IPS-18c (cell line): Measurements from ENCODE around the gene ADAMTS6.
"Not testable (repeated sequence)": the region's sequence is repeated elsewhere in the genome, so short reads cannot be mapped to it uniquely, and the experiment has no call there.

Experiments
- H3K4me3 ChIP-seq: 2 replicates; pipeline ENCODE4 v1.7.0; 2013; ENCODE audit warnings: low read depth, mild to moderate bottlenecking, low read length, moderate library complexity; ENCODE audit not compliant: insufficient read depth
- H3K9me3 ChIP-seq: one replicate; pipeline ENCODE4 v1.6.1; 2013; ENCODE audit warnings: mild to moderate bottlenecking, low read length, moderate library complexity; ENCODE audit not compliant: control insufficient read depth, insufficient read depth

The ADAMTS6 gene

GRCh38 chr5:65198456-65199120, 283.1 kb downstream of the ADAMTS6 start:
- Histone ChIP-seq H3K9me3 (no peaks in the 10 kb centered on the region), H3K4me3 (no peak overlapping the region)

GRCh38 chr5:65197531-65198455, 283.9 kb downstream of the ADAMTS6 start:
- no peak overlapping the region for H3K4me3 ChIP-seq
- H3K9me3 ChIP-seq: no peaks in the 10 kb centered on the region

GRCh38 chr5:65194871-65195270, 286.8 kb downstream of the ADAMTS6 start:
- no peak overlapping the region for H3K4me3 ChIP-seq

GRCh38 chr5:65192331-65192730, 289.4 kb downstream of the ADAMTS6 start:
- no peak overlapping the region for H3K4me3 ChIP-seq
- no peaks in the 10 kb centered on the region for H3K9me3 ChIP-seq

More at GRCh38 chr5:65194871-65195270, 286.8 kb downstream of the ADAMTS6 start:
- H3K9me3 ChIP-seq: no peaks in the 10 kb centered on the region

- H3K4me3 ChIP-seq: no peak overlapping the region
Measured at GRCh38 chr5:65191554-65192135, 290.1 kb downstream of the ADAMTS6 start.

GRCh38 chr5:65190328-65191053, 291.2 kb downstream of the ADAMTS6 start:
- Histone ChIP-seq H3K9me3 (no peaks in the 10 kb centered on the region), H3K4me3 (no peak overlapping the region)

More at GRCh38 chr5:65191554-65192135, 290.1 kb downstream of the ADAMTS6 start:
- no peaks in the 10 kb centered on the region for H3K9me3 ChIP-seq

- Histone ChIP-seq H3K9me3 (no peaks in the 10 kb centered on the region), H3K4me3 (no peak overlapping the region)
Measured at GRCh38 chr5:65186646-65187227, 295.0 kb downstream of the ADAMTS6 start.

GRCh38 chr5:65185468-65185867, 296.3 kb downstream of the ADAMTS6 start:
- H3K9me3 ChIP-seq: no peaks in the 10 kb centered on the region
- H3K4me3 ChIP-seq: no peak overlapping the region

- no peaks in the 10 kb centered on the region for H3K9me3 ChIP-seq
Measured at GRCh38 chr5:65184780-65185179, 296.9 kb downstream of the ADAMTS6 start.

GRCh38 chr5:65174231-65174630, 307.5 kb downstream of the ADAMTS6 start:
- H3K9me3 ChIP-seq, H3K4me3 ChIP-seq: not testable (repeated sequence)

More at GRCh38 chr5:65184780-65185179, 296.9 kb downstream of the ADAMTS6 start:
- no peak overlapping the region for H3K4me3 ChIP-seq

GRCh38 chr5:65173130-65173525, 308.6 kb downstream of the ADAMTS6 start:
- no peaks in the 10 kb centered on the region for H3K9me3 ChIP-seq
- no peak overlapping the region for H3K4me3 ChIP-seq

GRCh38 chr5:65172486-65173129, 309.1 kb downstream of the ADAMTS6 start:
- Histone ChIP-seq H3K4me3 (no peak overlapping the region), H3K9me3 (no peaks in the 10 kb centered on the region)

GRCh38 chr5:65171645-65172044, 310.1 kb downstream of the ADAMTS6 start:
- Histone ChIP-seq H3K4me3 (no peak overlapping the region), H3K9me3 (no peaks in the 10 kb centered on the region)

GRCh38 chr5:65163698-65164097, 318.0 kb downstream of the ADAMTS6 start:
- Histone ChIP-seq H3K9me3 (no peaks in the 10 kb centered on the region), H3K4me3 (no peak overlapping the region)

GRCh38 chr5:65161655-65162054, 320.1 kb downstream of the ADAMTS6 start:
- Histone ChIP-seq H3K4me3 (no peak overlapping the region), H3K9me3 (no peaks in the 10 kb centered on the region)

- Histone ChIP-seq H3K9me3 (no peaks in the 10 kb centered on the region), H3K4me3 (no peak overlapping the region)
Measured at GRCh38 chr5:65157906-65158603, 323.7 kb downstream of the ADAMTS6 start.
